A549 (cell line): ENCODE measurements around the gene CRADD. TPM values are rescaled to one million over a fixed set of nuclear protein-coding genes. Genes with fewer than 3 reads are reported as not detected.
A peak's percentile ranks its signal among the peaks of the same experiment; 100 is the strongest.

Source experiments
- ATAC-seq, 2 experiments: fragments of 200-7000 bp in 1 of 2; fragments of >200 bp in 1 of 2; cut with Nextera tagmentation in 1 of 2; cut with Tn5 transposase in 1 of 2; 3 replicates each; pipeline versions ENCODE4 v1.8.0 to v1.9.1; 2018 to 2020; ENCODE audit warnings: mild to moderate bottlenecking in 1 of 2, moderate library complexity in 1 of 2
- CTCF ChIA-PET: fragments of 300-600 bp; sonication (Branson Sonifier 250); formaldehyde crosslinking; extraction: SDS; loops from one replicate; lab custom pipeline; 2021; ENCODE audit warnings: antibody characterized with exemption, inconsistent platforms; lab: Yijun Ruan, JAX
- POLR2A ChIA-PET: fragments of 350-600 bp; formaldehyde crosslinking; extraction: SDS; loops from one replicate; lab custom pipeline; 2021; ENCODE audit warnings: antibody characterized with exemption, inconsistent platforms; lab: Yijun Ruan, JAX
- DNase-seq, 2 experiments: peaks; one replicate each; pipeline versions ENCODE4 v3.0.0 to v3.0.0-alpha.2; 2011 to 2016; ENCODE audit warnings: low read depth in 1 of 2, low spot score in 1 of 2
- FAIRE-seq: peaks from 2 replicates; lab custom pipeline; 2011; peaks lifted over from hg19 to GRCh38; lab: Jason Lieb, UNC
- H3K27ac ChIP-seq, 2 experiments: fragments of >200 bp; sonication (Bioruptor Twin); formaldehyde crosslinking; 3 replicates each; pipeline ENCODE4 v1.5.1; 2016 to 2017
- H3K4me1 ChIP-seq: fragments of >200 bp; sonication (Bioruptor Twin); formaldehyde crosslinking; 3 replicates; pipeline ENCODE4 v1.6.1; 2016
- H3K4me2 ChIP-seq: fragments of >200 bp; sonication (Bioruptor Twin); formaldehyde crosslinking; 3 replicates; pipeline ENCODE4 v1.6.1; 2016
- H3K4me3 ChIP-seq: fragments of >200 bp; sonication (Bioruptor Twin); formaldehyde crosslinking; 3 replicates; pipeline ENCODE4 v1.5.1; 2016
- H3K9me3 ChIP-seq: fragments of >200 bp; sonication (Bioruptor Twin); formaldehyde crosslinking; 3 replicates; pipeline ENCODE4 v1.6.1; 2016
- BHLHE40 ChIP-seq: IDR thresholded peaks from 2 replicates; pipeline ENCODE4 v1.6.1; 2012; ENCODE audit warnings: low read depth, low read length, inconsistent platforms
- EP300 ChIP-seq, 2 experiments: fragments of >200 bp; sonication (Bioruptor Twin); formaldehyde crosslinking; IDR thresholded peaks; 2 replicates in 1 of 2; 3 replicates in 1 of 2; pipeline ENCODE4 v1.6.1; 2016 to 2017
- FOSB ChIP-seq: fragments of 250-450 bp; sonication (Bioruptor Pico); IDR thresholded peaks from 2 replicates; pipeline ENCODE4 v1.5.0; 2020; ENCODE audit warnings: mild to moderate bottlenecking, moderate library complexity
- FOXS1 ChIP-seq: fragments of 250-450 bp; sonication (Bioruptor Pico); IDR thresholded peaks from 2 replicates; pipeline ENCODE4 v1.5.0; 2020; ENCODE audit warnings: mild to moderate bottlenecking, moderate library complexity
- HDAC2 ChIP-seq: fragments of 200-600 bp; sonication (generic); IDR thresholded peaks from 2 replicates; pipeline ENCODE4 v1.6.1; 2016
- HEYL ChIP-seq: fragments of 250-450 bp; sonication (Bioruptor Pico); IDR thresholded peaks from 2 replicates; pipeline ENCODE4 v1.8.0; 2021; ENCODE audit warnings: mild to moderate bottlenecking, moderate library complexity
- JUNB ChIP-seq: fragments of >200 bp; sonication (Bioruptor Twin); formaldehyde crosslinking; IDR thresholded peaks from 2 replicates; pipeline ENCODE4 v1.6.1; 2016
- MYC ChIP-seq: IDR thresholded peaks from 2 replicates; pipeline ENCODE4 v1.6.1; 2012; ENCODE audit warnings: mild to moderate bottlenecking, inconsistent platforms, low read length, improper control_type of control experiment, borderline replicate concordance
- NPAS2 ChIP-seq: fragments of 250-450 bp; sonication (Bioruptor Pico); IDR thresholded peaks from 2 replicates; pipeline ENCODE4 v1.8.0; 2022; ENCODE audit warnings: mild to moderate bottlenecking, moderate library complexity, borderline replicate concordance
- NR3C1 ChIP-seq: fragments of >200 bp; sonication (Bioruptor Twin); formaldehyde crosslinking; IDR thresholded peaks from 3 replicates; pipeline ENCODE4 v1.6.1; 2017
- PHF8 ChIP-seq: fragments of 200-600 bp; sonication (generic); IDR thresholded peaks from 2 replicates; pipeline ENCODE4 v1.6.1; 2016; ENCODE audit warnings: low read depth, mild to moderate bottlenecking, antibody characterized with exemption, moderate library complexity, borderline replicate concordance
- RAD21 ChIP-seq, 2 experiments: fragments of >200 bp in 1 of 2; sonication (Bioruptor Twin) in 1 of 2; formaldehyde crosslinking in 1 of 2; IDR thresholded peaks in 1 of 2; conservative IDR thresholded peaks in 1 of 2; 2 replicates in 1 of 2; 3 replicates in 1 of 2; pipeline ENCODE4 v1.6.1; 2012 to 2018; ENCODE audit warnings: inconsistent platforms in 1 of 2
- RFX5 ChIP-seq: fragments of 450-650 bp; IDR thresholded peaks from 2 replicates; pipeline ENCODE4 v1.7.1; 2014; ENCODE audit warnings: antibody characterized with exemption, mild to moderate bottlenecking, moderate library complexity
- SREBF2 ChIP-seq: fragments of 450-650 bp; IDR thresholded peaks from 2 replicates; pipeline ENCODE4 v1.6.1; 2014; ENCODE audit warnings: mild to moderate bottlenecking, moderate library complexity
- ZSCAN20 ChIP-seq: fragments of 250-450 bp; sonication (Bioruptor Pico); IDR thresholded peaks from 2 replicates; pipeline ENCODE4 v1.8.0; 2022; ENCODE audit warnings: mild to moderate bottlenecking, moderate library complexity
- WGBS: methylation state at CpG from one replicate; pipeline ENCODE4 v1.1.6; 2017; ENCODE audit errors: missing lambda C conversion rate; 5-methylcytosine and 5-hydroxymethylcytosine counted together
- polyA plus RNA-seq, 4 experiments: library from polyadenylated mRNA; depleted of rRNA in 3 of 4; stranded (reverse); fragments of >200 nt; fragmentation: RNase III in 1 of 4; extraction: RNeasy Plus Mini Kit Qiagen cat#74134 plus additional on column Dnase treatment in 1 of 4; gene quantifications; 2 replicates in 3 of 4; 3 replicates in 1 of 4; pipeline ENCODE4 v1.2.3, GENCODE V29; 2011 to 2017
- TF ChIP-seq, protein P1 (sequence below): IDR thresholded peaks from 2 replicates; pipeline ENCODE4 v1.6.1; 2012
- TF ChIP-seq, protein P2 (sequence below): fragments of >200 bp; sonication (Bioruptor Twin); formaldehyde crosslinking; IDR thresholded peaks from 3 replicates; pipeline ENCODE4 v1.5.1; 2016
- TF ChIP-seq, protein P3 (sequence below): IDR thresholded peaks from 2 replicates; pipeline ENCODE4 v1.6.1; 2012; ENCODE audit warnings: low read depth, borderline replicate concordance

The CRADD gene
- polyA plus RNA-seq, 2 of the 4 experiments (the other 2 are of a cell fraction), result 13.2 to 23.0 TPM

DNA sequence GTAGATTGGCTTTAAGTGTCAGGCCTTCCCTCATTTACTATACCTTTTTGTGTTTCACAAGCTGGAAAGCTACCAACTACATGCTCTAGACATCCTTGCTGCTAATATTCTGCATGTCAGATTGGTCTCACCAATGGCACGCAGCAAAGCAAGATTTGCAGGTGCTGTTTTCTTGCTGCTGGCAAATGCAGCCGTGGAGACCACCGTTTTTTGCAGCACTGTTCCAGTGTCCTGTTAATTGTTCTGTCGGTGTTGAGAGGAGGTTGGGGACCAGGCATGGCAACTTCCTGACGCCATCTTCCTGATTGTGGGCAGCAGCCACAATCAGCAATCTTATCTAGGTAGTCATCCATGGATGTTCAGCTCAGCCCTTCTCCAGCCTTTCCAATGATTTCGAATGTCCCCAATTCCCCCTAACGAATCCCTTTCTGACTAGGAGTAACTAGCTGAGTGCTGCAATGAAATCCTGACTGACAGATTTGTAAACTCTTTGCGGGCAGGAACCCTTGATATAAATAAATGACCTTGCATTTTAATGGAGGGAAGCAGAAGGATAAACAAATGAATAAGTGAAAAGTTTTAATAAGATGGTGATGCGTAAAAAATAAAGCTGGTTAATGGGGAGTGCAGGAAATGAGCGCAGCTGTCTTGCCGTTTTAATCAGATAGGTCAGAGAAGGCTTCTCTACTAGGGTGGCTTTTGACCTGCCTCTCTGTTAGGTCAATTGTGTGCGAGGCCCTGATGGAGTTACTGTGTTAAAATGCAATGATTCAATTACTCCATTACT is 574 bp upstream of the CRADD start:
- CTCF ChIA-PET, result interaction anchor here (0.6 to 1.8 kb wide), 8 partner anchors 10 to 426 kb away, joined by 3 to 10 read pairs (median 4); no protein-coding TSS in a partner anchor
- peak overlapping the region; percentile 81 for H3K4me2 ChIP-seq
- 42% methylated on average over 12 of the region's 12 CpGs for WGBS
- POLR2A ChIA-PET, result interaction anchor here (0.6 to 1.5 kb wide), 13 partner anchors 22 to 425 kb away, joined by 3 to 15 read pairs (median 4); no protein-coding TSS in a partner anchor
- DNase-seq, result no peak
- peak overlapping the region; percentile 79 for H3K4me3 ChIP-seq
- peak; percentile 58 to 60 for ATAC-seq
- peak overlapping the region; percentile 92 to 93 for H3K27ac ChIP-seq
- FAIRE-seq, result no peak
- H3K4me1 ChIP-seq, result peaks cover 7% of the 10 kb centered on the region; the same call in 2 of the 3 replicates
- no peaks in the 10 kb centered on the region for H3K9me3 ChIP-seq
- TF ChIP-seq JUNB, result no peak
- no peak for TF ChIP-seq MYC
- 0 out of 2 replicates have a peak, but pooled peaks have one; percentile 23 for TF ChIP-seq FOSB (CRISPR knock-in tag)
- TF ChIP-seq NPAS2 (CRISPR knock-in tag), result no peak
- TF ChIP-seq SREBF2, result no peak
- TF ChIP-seq RFX5, result no peak
- TF ChIP-seq FOXS1 (CRISPR knock-in tag), result 0 out of 2 replicates have a peak, but pooled peaks have one; percentile 8

DNA sequence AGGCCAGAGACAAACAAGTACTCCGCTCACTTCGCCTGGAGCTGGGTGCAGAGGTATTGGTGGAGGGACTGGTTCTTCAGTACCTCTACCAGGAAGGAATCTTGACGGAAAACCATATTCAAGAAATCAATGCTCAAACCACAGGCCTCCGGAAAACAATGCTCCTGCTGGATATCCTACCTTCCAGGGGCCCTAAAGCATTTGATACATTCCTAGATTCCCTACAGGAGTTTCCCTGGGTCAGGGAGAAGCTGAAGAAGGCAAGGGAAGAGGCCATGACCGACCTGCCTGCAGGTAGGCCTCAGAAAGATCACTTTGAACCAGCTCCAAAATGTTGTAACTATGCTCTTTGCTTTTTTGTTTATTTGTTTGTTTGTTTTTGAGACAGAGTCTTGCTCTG is 1.6 kb downstream of the CRADD start:
- FAIRE-seq (no peak), DNase-seq (no peak), ATAC-seq (no peak)
- Histone ChIP-seq H3K9me3 (no peaks in the 10 kb centered on the region), H3K4me2 (peak overlapping the region; percentile 91; the same call in 1 of the 3 replicates), H3K4me3 (no peak overlapping the region), H3K4me1 (peaks cover 7% of the 10 kb centered on the region; the same call in 2 of the 3 replicates), H3K27ac (no peak overlapping the region)
- WGBS, result 93% methylated on average over 5 of the region's 5 CpGs
- TF ChIP-seq ZSCAN20, result no peak
- TF ChIP-seq PHF8, result no peak
- TF ChIP-seq BHLHE40, result no peak
- TF ChIP-seq, protein P1, sequence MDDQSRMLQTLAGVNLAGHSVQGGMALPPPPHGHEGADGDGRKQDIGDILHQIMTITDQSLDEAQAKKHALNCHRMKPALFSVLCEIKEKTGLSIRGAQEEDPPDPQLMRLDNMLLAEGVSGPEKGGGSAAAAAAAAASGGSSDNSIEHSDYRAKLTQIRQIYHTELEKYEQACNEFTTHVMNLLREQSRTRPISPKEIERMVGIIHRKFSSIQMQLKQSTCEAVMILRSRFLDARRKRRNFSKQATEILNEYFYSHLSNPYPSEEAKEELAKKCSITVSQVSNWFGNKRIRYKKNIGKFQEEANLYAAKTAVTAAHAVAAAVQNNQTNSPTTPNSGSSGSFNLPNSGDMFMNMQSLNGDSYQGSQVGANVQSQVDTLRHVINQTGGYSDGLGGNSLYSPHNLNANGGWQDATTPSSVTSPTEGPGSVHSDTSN, result no peak
- TF ChIP-seq HEYL (CRISPR knock-in tag), result no peak
- TF ChIP-seq EP300 (IDR thresholded peaks at IDR 0.05), result no peak
- TF ChIP-seq, protein P2, sequence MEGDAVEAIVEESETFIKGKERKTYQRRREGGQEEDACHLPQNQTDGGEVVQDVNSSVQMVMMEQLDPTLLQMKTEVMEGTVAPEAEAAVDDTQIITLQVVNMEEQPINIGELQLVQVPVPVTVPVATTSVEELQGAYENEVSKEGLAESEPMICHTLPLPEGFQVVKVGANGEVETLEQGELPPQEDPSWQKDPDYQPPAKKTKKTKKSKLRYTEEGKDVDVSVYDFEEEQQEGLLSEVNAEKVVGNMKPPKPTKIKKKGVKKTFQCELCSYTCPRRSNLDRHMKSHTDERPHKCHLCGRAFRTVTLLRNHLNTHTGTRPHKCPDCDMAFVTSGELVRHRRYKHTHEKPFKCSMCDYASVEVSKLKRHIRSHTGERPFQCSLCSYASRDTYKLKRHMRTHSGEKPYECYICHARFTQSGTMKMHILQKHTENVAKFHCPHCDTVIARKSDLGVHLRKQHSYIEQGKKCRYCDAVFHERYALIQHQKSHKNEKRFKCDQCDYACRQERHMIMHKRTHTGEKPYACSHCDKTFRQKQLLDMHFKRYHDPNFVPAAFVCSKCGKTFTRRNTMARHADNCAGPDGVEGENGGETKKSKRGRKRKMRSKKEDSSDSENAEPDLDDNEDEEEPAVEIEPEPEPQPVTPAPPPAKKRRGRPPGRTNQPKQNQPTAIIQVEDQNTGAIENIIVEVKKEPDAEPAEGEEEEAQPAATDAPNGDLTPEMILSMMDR, result no peak
- TF ChIP-seq NR3C1, result no peak
- TF ChIP-seq HDAC2, result no peak
- TF ChIP-seq RAD21 (conservative IDR thresholded peaks at IDR 0.05 in 1 of 2, IDR thresholded peaks at IDR 0.05 in 1 of 2), result no peak
- TF ChIP-seq, protein P3, sequence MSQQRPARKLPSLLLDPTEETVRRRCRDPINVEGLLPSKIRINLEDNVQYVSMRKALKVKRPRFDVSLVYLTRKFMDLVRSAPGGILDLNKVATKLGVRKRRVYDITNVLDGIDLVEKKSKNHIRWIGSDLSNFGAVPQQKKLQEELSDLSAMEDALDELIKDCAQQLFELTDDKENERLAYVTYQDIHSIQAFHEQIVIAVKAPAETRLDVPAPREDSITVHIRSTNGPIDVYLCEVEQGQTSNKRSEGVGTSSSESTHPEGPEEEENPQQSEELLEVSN, result no peak
- ChIA-PET CTCF (interaction anchor here (1.1 kb wide), 1 partner anchor 423 kb away, joined by 6 read pairs; no protein-coding TSS in a partner anchor), POLR2A (interaction anchor here (0.5 kb wide), 1 partner anchor 21 kb away, joined by 3 read pairs; no protein-coding TSS in a partner anchor)
